GM23338 (cell line): ENCODE measurements around the gene EFTUD2.

Experiments
- CREB1 ChIP-seq: fragments of 250-450 bp; sonication (Bioruptor Pico); IDR thresholded peaks from 2 replicates; pipeline ENCODE4 v1.5.0; 2020; ENCODE audit warnings: low read depth, mild to moderate bottlenecking, moderate library complexity
- CTCF ChIP-seq, 2 experiments: fragments of 200-600 bp in 1 of 2; sonication (generic) in 1 of 2; conservative IDR thresholded peaks; 2 replicates each; pipeline versions ENCODE4 v1.5.1 to v1.6.1; 2016 to 2017; ENCODE audit warnings: antibody characterized with exemption in 2 of 2, low read depth in 2 of 2, mild to moderate bottlenecking in 2 of 2, moderate library complexity in 1 of 2
- EZH2 ChIP-seq: fragments of 200-600 bp; sonication (generic); IDR thresholded peaks from one replicate; pipeline ENCODE4 v1.8.0; 2017; ENCODE audit warnings: antibody characterized with exemption, mild to moderate bottlenecking, low read depth; ENCODE audit not compliant: unreplicated experiment
- EZH2phosphoT487 ChIP-seq: fragments of 200-600 bp; sonication (generic); IDR thresholded peaks from one replicate; pipeline ENCODE4 v1.8.1; 2018; ENCODE audit warnings: antibody characterized with exemption; ENCODE audit not compliant: unreplicated experiment
- REST ChIP-seq: IDR thresholded peaks from one replicate; pipeline ENCODE4 v1.6.1; 2018; ENCODE audit warnings: antibody characterized with exemption; ENCODE audit not compliant: unreplicated experiment

- TF ChIP-seq CTCF (conservative IDR thresholded peaks at IDR 0.05; ENCODE audit: low read depth in 2 of 2) = no peak
- TF ChIP-seq EZH2phosphoT487 = no peak
- TF ChIP-seq EZH2 = no peak
- TF ChIP-seq REST = no peak
- no peak for TF ChIP-seq CREB1 (CRISPR knock-in tag)
Observed at GRCh38 chr17:44903012-44903685, 3.9 kb upstream of the EFTUD2 start.
